DMS 273 treated with DMSO at 0.1 percent for 48 hours (cell line): ENCODE data around the gene MAMLD1.

Experiments
- DNase-seq: peaks from one replicate; lab custom pipeline; 2025; lab: John Stamatoyannopoulos, UW

MAMLD1 gene

GRCh38 chrX:150531467-150531866 lies 168.3 kb downstream of the MAMLD1 start:
- DNase-seq = no peak

GRCh38 chrX:150533863-150534262 lies 170.7 kb downstream of the MAMLD1 start:
- no peak for DNase-seq

GRCh38 chrX:150536455-150537116 lies 173.5 kb downstream of the MAMLD1 start:
- no peak for DNase-seq

- DNase-seq = no peak
Observed at GRCh38 chrX:150537851-150538250, 174.7 kb downstream of the MAMLD1 start.

GRCh38 chrX:150540965-150541364 lies 177.8 kb downstream of the MAMLD1 start:
- DNase-seq = no peak

- DNase-seq = no peak
Observed at GRCh38 chrX:150542846-150543229, 179.7 kb downstream of the MAMLD1 start.

GRCh38 chrX:150543230-150544155 lies 180.4 kb downstream of the MAMLD1 start:
- DNase-seq = no peak

GRCh38 chrX:150544222-150544787 lies 181.2 kb downstream of the MAMLD1 start:
- no peak for DNase-seq

- DNase-seq = no peak
Observed at GRCh38 chrX:150544835-150545770, 182.0 kb downstream of the MAMLD1 start.

- DNase-seq = no peak
Observed at GRCh38 chrX:150546711-150547153, 183.6 kb downstream of the MAMLD1 start.

- no peak for DNase-seq
Observed at GRCh38 chrX:150547375-150548115, 184.4 kb downstream of the MAMLD1 start.

GRCh38 chrX:150548251-150548650 lies 185.1 kb downstream of the MAMLD1 start:
- DNase-seq = no peak

- DNase-seq = no peak
Observed at GRCh38 chrX:150548684-150549083, 185.6 kb downstream of the MAMLD1 start.

- no peak for DNase-seq
Observed at GRCh38 chrX:150551963-150552362, 188.8 kb downstream of the MAMLD1 start.

GRCh38 chrX:150558424-150558823 lies 195.3 kb downstream of the MAMLD1 start:
- no peak for DNase-seq
